ENCODE data around the gene CENPP.

The CENPP gene

GRCh38 chr9:92480986-92481633, 155.4 kb downstream of the CENPP start:
- DNase-seq (ENCODE audit: low read depth), result no peak

- DNase-seq (ENCODE audit: low read depth), result no peak
These were observed 156.6 kb downstream of the CENPP start, which contains the start of gene ASPN for GRCh38 chr9:92482329-92482728. Gene ASPN, minus strand, starts transcription at chr9:92482506.

- no peak for DNase-seq (ENCODE audit: low read depth)
These were observed 157.1 kb downstream of the CENPP start for GRCh38 chr9:92482805-92483204.

GRCh38 chr9:92483627-92484545, 158.1 kb downstream of the CENPP start:
- no peak for DNase-seq (ENCODE audit: low read depth)

- no peak for DNase-seq (ENCODE audit: low read depth)
These were observed 158.8 kb downstream of the CENPP start for GRCh38 chr9:92484563-92484962.

- DNase-seq (ENCODE audit: low read depth), result no peak
These were observed 160.6 kb downstream of the CENPP start for GRCh38 chr9:92486371-92486770.

- DNase-seq (ENCODE audit: low read depth), result no peak
These were observed 163.2 kb downstream of the CENPP start for GRCh38 chr9:92488681-92489550.

- no peak for DNase-seq (ENCODE audit: low read depth)
These were observed 167.1 kb downstream of the CENPP start for GRCh38 chr9:92492781-92493401.

- DNase-seq (ENCODE audit: low read depth), result no peak
These were observed 168.1 kb downstream of the CENPP start for GRCh38 chr9:92493749-92494387.

GRCh38 chr9:92494856-92495255, 169.1 kb downstream of the CENPP start:
- DNase-seq (ENCODE audit: low read depth), result no peak

- DNase-seq (ENCODE audit: low read depth), result no peak
These were observed 170.8 kb downstream of the CENPP start for GRCh38 chr9:92496396-92497176.

- DNase-seq (ENCODE audit: low read depth), result no peak
These were observed 173.9 kb downstream of the CENPP start for GRCh38 chr9:92499701-92500100.

- no peak for DNase-seq (ENCODE audit: low read depth)
These were observed 175.0 kb downstream of the CENPP start for GRCh38 chr9:92500725-92501124.

- no peak for DNase-seq (ENCODE audit: low read depth)
These were observed 176.1 kb downstream of the CENPP start for GRCh38 chr9:92501671-92502393.

- no peak for DNase-seq (ENCODE audit: low read depth)
These were observed 177.4 kb downstream of the CENPP start for GRCh38 chr9:92503156-92503555.

- no peak for DNase-seq (ENCODE audit: low read depth)
These were observed 179.1 kb downstream of the CENPP start for GRCh38 chr9:92504881-92505280.

- DNase-seq (ENCODE audit: low read depth), result peak; percentile 94
These were observed 180.6 kb downstream of the CENPP start for GRCh38 chr9:92506184-92506857.

- no peak for DNase-seq (ENCODE audit: low read depth)
These were observed 181.3 kb downstream of the CENPP start for GRCh38 chr9:92507005-92507404.

GRCh38 chr9:92507496-92507895, 181.7 kb downstream of the CENPP start:
- DNase-seq (ENCODE audit: low read depth), result no peak

All from HS-27A (cell line).